Testis (tissue), 2 donors: ENCODE results near the gene ZFAND6.

Experiments
- CTCF ChIP-seq, 3 experiments: fragments of 450-650 bp in 2 of 3; fragments of 200-600 bp in 1 of 3; sonication (generic) in 1 of 3; IDR thresholded peaks; one replicate each; pipeline ENCODE4 v1.5.1; 2016 to 2019; ENCODE audit warnings: antibody characterized with exemption in 3 of 3, mild to moderate bottlenecking in 2 of 3, moderate library complexity in 1 of 3
- POLR2A ChIP-seq: fragments of 450-650 bp; IDR thresholded peaks from one replicate; pipeline ENCODE4 v1.6.1; 2017; ENCODE audit warnings: antibody characterized with exemption, mild to moderate bottlenecking, moderate library complexity

DNA sequence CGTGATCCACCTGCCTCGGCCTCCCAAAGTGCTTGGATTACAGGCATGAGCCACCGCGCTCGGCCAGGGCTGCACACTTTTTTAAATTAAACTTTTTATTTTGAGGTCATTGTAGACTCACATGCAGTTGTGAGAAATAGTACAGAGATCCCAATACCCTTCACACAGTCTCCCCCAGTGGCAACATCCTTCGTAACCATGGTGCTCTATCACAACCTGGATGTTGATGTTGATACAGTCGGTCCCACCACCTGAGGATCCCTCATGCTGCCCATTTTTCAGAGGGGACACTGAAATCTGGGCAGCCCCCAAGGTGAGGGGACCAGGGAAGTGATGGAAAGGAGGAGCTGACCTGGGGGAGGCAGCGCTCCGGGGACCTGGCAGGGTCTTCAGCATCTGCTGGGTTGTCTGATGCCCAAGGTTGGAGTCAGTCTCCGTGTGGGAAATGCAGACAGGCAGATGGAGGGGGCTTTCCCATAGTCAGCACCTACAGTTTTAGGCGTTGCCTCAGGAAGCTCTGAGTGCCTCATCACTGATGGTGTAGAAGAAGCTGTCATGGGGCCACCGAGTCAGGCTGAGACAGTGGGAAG lies 110.4 kb downstream of the ZFAND6 start:
- TF ChIP-seq CTCF (IDR thresholded peaks at IDR 0.05): no peak
- no peak for TF ChIP-seq POLR2A
